GM18867 (cell line): ENCODE data around the gene KCNC3.

ENCODE experiments used
- ATAC-seq: cut with Tn5 transposase; IDR thresholded peaks from one replicate; pipeline ENCODE4 v1.9.1; 2021; ENCODE audit warnings: mild to moderate bottlenecking, moderate library complexity; ENCODE audit not compliant: unreplicated experiment

Gene KCNC3

DNA sequence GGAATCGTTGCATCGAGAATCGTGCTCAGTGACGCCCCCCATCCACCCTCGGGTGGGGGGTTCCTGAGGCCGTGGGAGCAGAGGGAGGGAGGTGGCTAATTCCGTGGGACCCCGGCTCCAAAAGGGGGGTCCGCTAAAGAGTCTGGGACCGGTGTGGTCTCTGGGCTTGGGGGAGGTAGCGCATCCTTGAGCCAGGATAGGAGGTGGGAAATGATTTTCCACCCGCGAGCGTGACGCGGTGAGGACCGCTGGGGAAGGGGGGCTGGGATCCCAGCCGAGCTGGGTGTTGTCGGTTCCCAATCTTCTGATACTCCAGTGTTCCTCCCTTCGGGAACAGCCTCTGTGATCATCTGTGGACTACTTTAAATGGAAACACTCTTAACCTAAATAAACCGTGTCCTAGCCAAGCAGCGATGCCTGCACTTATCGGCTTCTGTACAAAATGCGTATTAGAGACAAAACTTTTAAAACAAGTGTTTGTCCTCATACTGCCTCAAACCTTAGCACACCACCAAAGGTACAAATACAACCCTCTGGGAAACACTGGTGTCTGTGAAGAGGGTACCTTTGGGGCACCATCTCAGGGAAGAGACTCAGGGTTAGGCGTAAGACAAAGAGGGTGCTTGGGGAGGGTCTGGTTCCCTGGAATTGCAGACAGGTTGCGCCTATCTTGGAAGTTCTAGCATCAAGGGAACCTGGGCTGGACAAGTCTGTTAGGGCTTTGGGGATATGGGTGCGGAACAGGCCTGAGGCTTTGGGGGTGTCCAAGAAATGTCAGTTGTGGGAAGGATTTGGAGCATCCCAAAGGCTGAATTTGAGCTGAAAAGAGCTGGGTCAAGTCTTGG, 16.0 kb downstream of the KCNC3 start:
- no peak for ATAC-seq

DNA sequence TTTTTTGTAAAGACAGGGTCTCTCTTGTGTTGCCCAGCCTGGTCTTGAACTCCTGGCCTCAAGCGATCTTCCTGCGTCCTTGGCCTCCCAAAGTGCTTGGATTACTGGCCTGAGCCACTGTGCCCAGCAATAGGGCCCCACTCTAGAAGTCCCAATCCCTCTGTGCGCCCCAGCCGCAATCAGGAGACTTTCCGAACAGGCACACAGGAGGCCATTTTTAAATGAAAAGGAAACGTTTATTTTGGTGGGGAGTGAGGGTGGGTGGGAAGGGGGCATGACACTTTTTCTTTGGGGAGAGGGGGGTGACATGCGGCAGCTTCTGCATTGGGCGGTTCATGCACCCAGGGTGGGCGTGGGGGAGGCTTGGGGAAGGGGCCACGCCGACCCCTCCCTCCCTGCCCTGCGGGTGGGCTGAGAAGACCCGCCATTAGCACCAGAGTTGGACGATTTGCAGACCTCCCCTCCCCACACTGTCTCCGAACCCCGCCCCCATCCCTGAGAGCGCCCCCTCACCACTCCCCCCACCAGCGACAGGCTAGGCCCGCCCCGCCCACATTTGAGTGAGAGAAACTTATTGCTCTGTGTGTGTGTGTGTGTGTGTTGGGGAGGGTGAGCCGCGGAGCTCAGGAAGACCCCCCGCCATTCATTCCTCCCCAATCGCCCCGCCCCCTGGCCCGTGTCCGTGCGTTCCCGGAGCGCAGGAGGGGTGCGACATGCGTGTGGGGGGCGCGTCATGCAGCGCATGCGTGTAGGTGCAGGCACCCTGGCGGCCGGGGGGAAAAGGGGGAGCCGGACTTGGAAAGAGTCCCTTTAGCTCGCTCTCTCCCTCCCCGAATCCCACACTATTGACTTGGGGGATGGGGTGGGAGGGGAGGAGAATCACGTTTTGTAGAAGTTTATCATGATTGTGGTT, 17.2 kb downstream of the KCNC3 start:
- ATAC-seq: no peak

DNA sequence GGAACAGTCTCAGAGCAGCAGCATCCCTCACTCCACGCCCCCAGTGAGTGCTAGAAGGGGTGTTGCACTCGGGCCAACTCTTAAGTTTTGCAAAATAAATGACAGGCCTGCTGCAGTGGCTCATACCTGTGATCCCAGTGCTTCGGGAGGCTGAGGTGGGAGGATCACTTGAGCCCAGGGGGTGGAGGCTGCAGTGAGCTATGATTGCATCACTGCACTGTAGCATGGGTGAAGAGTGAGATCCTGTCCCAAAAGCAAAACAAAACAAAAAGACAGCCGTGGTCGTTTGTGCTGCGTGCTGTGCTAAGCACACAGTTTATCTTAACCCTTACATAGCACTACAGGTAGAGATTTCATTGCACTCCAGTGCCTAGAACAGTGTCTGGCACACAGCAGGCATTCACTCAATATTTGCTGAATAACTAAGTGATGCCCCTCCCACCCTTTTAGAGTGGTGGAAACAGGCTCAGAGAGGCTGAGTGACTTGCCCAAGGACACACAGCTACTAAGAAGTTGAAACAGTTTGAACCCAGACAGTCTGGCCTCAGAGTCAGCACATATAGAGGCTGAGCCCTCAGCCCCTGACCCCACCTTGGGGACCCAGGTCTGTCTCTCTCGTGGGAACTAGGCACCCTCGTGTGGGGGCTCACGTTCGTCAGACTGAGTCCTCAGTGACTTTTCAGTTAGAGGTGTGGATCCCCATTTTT, 18.3 kb downstream of the KCNC3 start:
- ATAC-seq: no peak

DNA sequence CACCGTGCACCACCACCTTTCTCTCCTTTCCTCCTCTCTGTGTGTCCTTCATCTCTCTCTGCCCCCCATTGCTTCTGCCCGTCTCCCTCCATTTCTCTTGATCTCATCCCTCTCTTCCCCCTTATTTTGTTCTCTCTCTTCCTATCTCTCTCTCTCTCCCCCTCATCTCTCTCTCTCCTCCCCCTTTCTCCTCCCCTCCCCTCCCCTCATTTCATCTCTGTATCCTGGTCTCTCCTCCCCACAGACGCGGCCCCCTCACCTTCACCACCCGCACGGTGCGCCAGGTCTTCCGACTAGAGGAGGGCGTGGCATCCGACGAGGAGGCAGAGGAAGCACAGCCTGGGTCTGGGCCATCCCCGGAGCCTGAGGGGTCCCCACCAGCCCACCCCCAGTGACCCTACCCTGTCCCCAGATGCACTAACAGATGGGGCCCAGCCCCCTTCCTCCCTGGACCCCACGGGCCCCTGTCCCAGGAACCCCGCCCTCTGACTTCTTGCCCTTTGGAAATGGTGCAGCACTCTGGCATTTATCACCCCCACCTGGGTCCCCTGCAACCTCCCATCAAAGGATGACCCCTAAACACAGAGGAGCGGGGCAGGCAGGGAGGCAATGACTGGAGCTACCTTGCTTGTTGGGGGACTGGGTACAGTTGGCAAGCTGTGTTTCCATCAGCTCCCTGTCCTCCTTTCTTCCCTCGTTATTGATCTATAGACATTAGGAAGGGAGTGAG, 19.6 kb downstream of the KCNC3 start:
- no peak for ATAC-seq

DNA sequence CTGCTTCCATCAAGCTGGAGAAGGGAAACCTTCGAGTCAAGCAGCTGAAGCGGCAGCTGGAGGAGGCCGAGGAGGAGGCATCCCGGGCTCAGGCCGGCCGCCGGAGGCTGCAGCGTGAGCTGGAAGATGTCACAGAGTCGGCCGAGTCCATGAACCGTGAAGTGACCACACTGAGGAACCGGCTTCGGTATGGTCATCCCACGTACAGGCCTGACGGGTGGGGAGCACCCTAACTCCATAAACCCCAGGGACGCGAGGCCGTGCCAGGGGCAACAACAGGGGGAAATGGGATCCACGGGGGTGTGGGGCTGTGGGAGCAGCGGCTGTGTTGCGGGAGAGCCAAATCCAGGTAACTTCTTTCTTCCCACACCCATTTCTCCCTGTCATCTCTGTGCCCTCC, 20.2 kb downstream of the KCNC3 start:
- no peak for ATAC-seq

DNA sequence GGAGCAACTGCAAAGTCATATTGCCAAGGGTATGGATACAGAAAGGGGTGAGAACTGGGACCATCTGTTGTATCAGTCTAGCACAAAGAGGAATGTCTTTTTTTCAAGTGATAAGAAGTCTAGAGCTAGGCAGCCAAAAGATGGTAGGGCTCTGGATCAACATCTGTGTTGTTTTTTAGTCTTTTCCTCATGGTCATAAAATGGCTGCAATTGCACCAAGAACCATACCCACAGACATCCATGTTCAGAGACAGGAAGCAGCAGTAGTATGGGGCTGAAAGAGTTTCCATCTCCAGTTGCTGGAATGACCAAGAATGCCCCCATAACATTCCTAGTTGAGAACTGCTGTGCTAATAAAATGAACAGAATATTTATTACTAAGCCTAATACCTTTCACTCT, 25.6 kb downstream of the KCNC3 start:
- no peak for ATAC-seq

DNA sequence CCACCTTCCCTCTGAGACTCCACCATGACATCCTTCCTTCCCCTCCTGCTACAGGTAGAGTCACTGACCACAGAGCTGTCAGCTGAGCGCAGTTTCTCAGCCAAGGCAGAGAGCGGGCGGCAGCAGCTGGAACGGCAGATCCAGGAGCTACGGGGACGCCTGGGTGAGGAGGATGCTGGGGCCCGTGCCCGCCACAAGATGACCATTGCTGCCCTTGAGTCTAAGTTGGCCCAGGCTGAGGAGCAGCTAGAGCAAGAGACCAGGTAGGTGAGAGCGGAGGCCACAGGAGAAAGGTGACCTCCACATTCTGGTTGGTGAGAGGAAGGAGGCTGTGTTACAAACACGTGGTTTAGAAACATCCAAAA, 27.6 kb downstream of the KCNC3 start:
- no peak for ATAC-seq

DNA sequence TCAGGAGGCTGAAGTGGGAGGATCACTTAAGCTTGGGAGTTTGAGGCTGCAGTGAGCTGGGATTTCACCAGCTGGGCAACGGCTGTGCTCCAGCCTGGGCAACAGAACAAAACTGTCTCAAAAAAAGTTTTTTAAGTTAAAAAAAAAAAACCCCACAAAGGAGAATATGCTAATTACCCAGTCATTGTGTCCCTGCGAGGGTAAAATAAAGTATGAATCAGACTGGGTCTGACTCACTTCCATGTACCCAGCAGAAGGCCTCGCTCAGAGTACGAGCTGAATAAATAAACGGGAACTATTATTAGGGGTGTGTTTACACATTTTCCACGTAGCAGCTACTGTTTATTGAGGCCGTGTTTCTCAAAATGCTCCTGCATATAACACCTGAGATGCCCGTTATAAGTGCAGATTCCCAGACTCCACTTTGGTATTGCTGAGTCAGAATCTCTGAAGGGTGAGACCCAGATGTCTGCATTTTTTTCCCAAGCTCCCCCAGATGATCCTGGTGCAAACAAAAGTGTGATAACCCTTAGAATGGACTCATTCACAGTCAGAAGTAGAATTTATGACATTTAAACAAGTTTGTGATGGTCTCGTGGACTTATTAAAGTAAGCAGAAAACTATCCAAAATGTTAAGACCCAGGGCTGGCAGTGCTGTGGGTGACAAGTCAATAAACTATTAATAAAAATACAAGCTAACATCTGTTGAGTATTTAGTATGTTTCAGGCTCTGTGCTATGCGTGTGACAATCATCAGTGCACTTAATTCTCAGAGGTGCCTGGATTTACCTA, 28.2 kb downstream of the KCNC3 start:
- no peak for ATAC-seq

DNA sequence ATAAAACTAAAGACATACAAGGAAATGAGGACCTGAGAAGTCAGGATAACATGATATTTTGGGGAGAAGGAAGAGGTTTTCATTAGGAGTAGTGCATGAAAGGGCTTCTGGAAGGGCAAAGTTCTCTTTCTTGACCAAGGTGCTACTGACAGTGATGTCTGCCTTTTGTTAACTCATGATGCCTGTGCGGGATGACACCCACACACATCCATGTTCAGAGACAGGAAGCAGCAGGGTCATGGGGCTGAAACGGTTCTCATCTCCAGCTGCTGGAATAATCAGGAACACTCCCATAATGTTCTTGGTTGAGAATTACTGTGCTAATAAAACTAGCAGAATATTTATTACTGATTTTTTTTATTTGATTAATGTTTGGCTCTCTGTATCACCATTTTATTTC, 29.1 kb downstream of the KCNC3 start:
- ATAC-seq: no peak

DNA sequence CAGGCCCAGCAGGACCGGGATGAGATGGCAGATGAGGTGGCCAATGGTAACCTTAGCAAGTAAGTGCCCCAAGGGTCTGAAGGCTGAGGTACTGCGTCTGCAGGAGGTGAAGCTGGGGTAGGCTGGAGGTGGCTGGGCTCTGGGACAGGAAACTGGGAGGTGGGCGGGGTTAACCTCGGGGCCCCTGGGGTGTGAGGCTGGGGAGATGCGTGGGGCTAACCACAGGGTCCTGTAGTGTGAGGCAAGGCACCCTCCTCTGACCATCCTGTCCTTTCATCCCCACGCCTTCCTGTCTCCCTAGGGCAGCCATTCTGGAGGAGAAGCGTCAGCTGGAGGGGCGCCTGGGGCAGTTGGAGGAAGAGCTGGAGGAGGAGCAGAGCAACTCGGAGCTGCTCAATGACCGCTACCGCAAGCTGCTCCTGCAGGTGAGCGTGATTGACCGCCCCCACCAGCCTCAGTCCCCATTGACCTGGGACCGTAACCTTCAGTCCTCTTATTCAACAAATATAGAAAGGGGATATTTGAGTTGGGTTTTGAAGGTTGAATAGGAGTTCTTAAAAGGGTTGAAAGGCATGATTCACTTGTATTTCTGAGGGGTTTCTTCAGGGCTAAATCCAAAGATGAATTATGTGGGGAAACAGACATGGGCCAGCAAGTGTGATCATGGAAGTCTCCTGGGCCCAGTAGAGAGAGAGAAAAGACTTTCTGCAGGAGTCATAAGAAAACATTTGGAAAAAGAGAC, 35.7 kb downstream of the KCNC3 start:
- no peak for ATAC-seq

DNA sequence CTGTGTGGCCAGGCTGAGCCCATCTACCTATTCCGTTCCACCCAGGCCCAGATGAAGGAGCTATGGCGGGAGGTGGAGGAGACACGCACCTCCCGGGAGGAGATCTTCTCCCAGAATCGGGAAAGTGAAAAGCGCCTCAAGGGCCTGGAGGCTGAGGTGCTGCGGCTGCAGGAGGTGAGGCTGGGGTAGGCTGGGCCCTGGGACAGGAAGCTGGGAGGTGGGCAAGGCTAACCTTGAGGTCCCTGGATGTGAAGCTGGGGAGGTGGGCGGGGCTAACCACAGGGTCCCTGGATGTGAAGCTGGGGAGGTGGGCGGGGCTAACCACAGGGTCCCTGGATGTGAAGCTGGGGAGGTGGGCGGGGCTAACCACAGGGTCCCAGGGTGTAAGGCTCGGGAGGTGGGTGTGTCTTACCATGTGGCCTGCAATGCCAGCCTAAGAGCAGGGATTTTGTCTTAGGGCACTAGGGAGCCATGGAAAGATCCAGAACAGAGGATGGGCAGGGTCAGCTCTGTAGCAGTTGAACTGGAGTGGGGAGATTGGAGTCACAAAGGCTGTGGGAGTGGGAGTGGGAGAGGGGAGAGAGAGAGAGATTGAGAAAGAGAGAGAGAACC, 36.9 kb downstream of the KCNC3 start:
- no peak for ATAC-seq

DNA sequence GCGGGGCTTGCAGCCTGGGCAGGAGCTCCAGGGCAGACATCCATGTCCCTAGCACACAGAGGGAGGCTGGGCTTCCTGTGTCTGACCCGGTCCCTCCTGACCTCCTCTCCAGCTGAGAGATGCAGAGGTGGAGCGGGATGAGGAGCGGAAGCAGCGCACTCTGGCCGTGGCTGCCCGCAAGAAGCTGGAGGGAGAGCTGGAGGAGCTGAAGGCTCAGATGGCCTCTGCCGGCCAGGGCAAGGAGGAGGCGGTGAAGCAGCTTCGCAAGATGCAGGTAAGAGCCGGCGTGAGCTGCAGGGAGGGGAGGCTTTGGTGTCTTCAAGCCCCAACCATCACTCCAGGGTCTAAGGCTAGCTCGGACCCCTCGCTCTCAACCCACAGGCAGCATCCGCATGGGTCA, 38.4 kb downstream of the KCNC3 start:
- no peak for ATAC-seq

DNA sequence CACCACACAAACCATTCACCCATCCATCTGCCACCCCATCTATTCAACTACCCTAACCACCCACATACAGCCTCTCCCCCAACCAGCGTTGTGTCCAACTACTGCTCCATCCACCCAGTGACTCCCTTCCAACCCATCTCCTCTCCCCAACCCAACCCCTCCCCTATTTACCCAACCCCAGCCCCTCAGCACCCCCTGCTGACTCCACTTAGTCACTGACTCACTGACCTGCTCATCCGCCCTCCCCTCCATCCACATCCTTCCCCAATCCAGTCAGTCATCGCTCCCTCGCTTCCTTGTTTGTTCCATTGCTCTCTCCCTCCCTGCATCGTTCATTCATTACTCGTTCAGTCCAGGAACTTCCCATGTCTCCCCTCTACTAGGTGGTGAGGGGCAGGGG, 39.2 kb downstream of the KCNC3 start:
- ATAC-seq: no peak

DNA sequence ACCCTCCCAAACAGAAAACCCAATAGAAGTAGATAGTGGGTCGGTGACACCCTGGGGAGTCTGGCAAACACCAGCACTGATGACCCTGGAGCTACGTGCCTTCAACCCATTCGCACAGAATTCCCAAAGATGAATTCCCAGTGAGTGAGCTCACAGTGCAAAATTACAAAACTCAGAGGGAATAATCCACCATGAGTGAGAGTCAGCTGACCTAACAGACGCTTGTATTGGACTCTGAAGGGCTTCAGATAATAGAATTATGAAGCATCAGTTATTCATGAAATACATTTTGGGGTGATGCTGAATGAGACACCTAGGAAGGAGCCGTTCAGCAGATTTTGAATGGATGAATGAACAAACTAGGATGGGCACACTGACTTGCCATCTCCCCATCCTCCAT, 40.2 kb downstream of the KCNC3 start:
- no peak for ATAC-seq

DNA sequence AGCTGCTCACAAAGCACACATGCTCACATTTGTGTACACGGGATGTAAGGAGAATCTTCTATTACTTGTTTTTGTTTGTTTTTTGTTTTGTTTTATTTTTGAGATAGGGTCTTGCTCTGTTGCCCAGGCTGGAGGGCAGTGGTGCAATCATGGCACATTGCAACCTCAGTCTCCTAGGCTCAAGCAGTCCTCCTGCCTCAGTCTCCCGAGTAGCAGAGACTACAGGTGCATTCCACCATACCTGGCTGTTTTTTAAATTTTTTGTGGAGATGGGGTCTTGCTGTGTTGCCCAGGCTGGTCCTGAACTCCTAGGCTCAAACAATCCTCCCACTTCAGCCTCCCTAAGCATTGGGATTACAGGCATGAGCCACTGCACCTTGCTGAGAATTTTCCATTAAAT, 41.8 kb downstream of the KCNC3 start:
- ATAC-seq: no peak

DNA sequence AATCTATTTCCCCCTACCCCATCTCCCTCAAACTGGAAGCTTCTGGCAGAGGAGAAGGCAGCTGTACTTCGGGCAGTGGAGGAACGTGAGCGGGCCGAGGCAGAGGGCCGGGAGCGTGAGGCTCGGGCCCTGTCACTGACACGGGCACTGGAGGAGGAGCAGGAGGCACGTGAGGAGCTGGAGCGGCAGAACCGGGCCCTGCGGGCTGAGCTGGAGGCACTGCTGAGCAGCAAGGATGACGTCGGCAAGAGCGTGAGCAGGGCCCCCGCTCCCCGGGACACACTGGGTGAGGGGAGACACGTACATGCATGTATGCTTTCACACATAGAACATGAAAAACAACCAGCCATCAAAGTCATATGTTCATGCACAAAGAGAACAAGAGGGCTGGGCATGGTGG, 42.7 kb downstream of the KCNC3 start:
- ATAC-seq: no peak

DNA sequence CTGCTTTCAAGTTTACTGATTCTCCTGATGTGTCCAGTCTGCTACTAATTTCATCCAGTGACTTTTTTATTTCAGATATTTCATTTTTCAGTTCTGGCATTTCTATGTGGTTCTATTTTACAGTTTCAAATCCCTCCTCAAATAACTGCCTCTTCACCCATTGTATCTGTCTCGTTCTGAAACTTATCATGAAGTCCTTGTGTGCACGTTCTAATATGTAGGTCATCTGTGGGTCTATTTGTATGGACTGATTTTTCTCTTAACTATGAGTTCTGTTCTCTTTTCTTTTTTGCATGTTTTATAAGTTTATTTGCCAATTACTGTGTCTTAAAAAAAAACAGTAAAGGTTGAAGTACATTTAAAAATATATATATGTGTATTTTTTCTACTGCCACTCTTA, 43.3 kb downstream of the KCNC3 start:
- no peak for ATAC-seq

DNA sequence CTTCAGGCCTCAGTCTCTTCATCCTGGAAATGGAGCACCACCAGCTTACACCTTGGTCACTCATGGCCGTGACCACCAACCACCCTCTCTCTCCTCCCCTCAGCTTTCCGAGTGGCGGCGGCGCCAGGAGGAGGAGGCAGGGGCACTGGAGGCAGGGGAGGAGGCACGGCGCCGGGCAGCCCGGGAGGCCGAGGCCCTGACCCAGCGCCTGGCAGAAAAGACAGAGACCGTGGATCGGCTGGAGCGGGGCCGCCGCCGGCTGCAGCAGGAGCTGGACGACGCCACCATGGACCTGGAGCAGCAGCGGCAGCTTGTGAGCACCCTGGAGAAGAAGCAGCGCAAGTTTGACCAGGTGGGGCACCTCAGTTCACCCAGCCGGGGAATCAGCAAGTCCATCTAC, 47.7 kb downstream of the KCNC3 start:
- no peak for ATAC-seq

DNA sequence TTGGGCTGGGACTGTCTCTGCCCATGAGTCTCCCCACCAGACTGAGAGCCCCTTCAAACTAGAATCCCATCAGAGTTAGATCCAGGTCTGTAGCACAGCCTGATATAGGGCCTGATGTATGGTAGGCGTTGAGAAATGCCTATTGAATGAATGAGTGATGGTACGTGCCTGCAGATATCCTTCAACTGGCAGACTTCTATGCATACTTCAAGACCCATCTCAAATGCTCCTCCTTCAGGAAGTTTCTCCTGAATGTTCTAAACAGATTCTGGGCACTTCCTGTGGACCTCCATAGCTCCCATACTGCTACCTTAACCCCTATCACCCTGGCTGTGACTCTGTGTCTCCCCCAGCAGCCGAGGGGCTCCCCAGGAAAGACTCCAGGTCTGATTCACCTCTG, 48.2 kb downstream of the KCNC3 start:
- ATAC-seq: no peak
